Stomach (tissue), 9 donors: ENCODE data around the gene PRRG2. TPM values are rescaled to one million over a fixed set of nuclear protein-coding genes. Genes with fewer than 3 reads are reported as not detected.

Experiments used
- DNase-seq, 2 donors: peaks; one replicate each; pipeline versions ENCODE4 v3.0.0 to v3.0.0-alpha.2; 2013 to 2019
- H3K27ac ChIP-seq, 5 donors: fragments of 200-600 bp in 4 of 5; sonication (generic) in 4 of 5; one replicate each; pipeline ENCODE4 v1.5.1; 2013 to 2019; ENCODE audit warnings: mild to moderate bottlenecking in 1 of 5, moderate library complexity in 1 of 5
- H3K27me3 ChIP-seq, 3 donors: fragments of 200-600 bp; sonication (generic); one replicate each; pipeline ENCODE4 v1.5.1; 2017 to 2019; ENCODE audit warnings: mixed run types in 1 of 3
- H3K36me3 ChIP-seq, 4 donors: fragments of 200-600 bp; sonication (generic); 1 replicate in 3 of 4; 2 replicates in 1 of 4; pipeline ENCODE4 v1.5.1; 2016 to 2019
- H3K4me1 ChIP-seq, 4 donors: fragments of 200-600 bp; sonication (generic); one replicate each; pipeline ENCODE4 v1.5.1; 2016 to 2019
- H3K4me3 ChIP-seq, 4 donors: fragments of 200-600 bp; sonication (generic) in 3 of 4; one replicate each; pipeline ENCODE4 v1.5.1; 2016 to 2019; ENCODE audit warnings: mild to moderate bottlenecking in 1 of 4
- H3K9me3 ChIP-seq, 4 donors: fragments of 200-600 bp; sonication (generic); one replicate each; pipeline ENCODE4 v1.5.1; 2016 to 2019
- CTCF ChIP-seq, 7 experiments: fragments of 450-650 bp in 4 of 7; fragments of 200-600 bp in 3 of 7; sonication (generic) in 3 of 7; IDR thresholded peaks; one replicate each; pipeline ENCODE4 v1.5.1; 2016 to 2019; ENCODE audit warnings: antibody characterized with exemption in 7 of 7, control low read depth in 2 of 7, mild to moderate bottlenecking in 1 of 7
- EP300 ChIP-seq: sonication (generic); formaldehyde crosslinking; IDR thresholded peaks from one replicate; pipeline ENCODE4 v1.6.1; 2017; ENCODE audit warnings: antibody characterized with exemption
- POLR2A ChIP-seq, 4 donors: fragments of 450-650 bp; IDR thresholded peaks; one replicate each; pipeline ENCODE4 v1.6.1; 2016; ENCODE audit warnings: antibody characterized with exemption in 4 of 4, control low read depth in 2 of 4, mild to moderate bottlenecking in 1 of 4, moderate library complexity in 1 of 4
- POLR2AphosphoS5 ChIP-seq, 3 donors: sonication (generic); formaldehyde crosslinking; IDR thresholded peaks; one replicate each; pipeline ENCODE4 v1.6.1; 2016; ENCODE audit warnings: antibody characterized with exemption in 3 of 3
- WGBS, 5 donors: extraction: QIAGEN DNeasy Blood & Tissue Kit in 3 of 5; methylation state at CpG; one replicate each; pipeline versions ENCODE4 v1.1.5 to v1.1.7; 2013 to 2018; 5-methylcytosine and 5-hydroxymethylcytosine counted together
- intact Hi-C: fragments of 100-400 bp; cut with DNase I; formaldehyde crosslinking; loops from one replicate; pipeline ENCODE4 v1.15.1; 2023; ENCODE audit warnings: low total_unique reads
- polyA plus RNA-seq, 3 donors: library from polyadenylated mRNA; stranded (reverse); fragments of 200-250 nt; gene quantifications; one replicate each; pipeline ENCODE4 v1.2.3, GENCODE V29; 2013
- total RNA-seq, 5 donors: library from RNA; depleted of rRNA; stranded (reverse); fragments of >200 nt; gene quantifications; one replicate each; pipeline versions ENCODE4 v1.1.0 to v1.2.3, GENCODE V29; 2014 to 2016
- donor health status: healthy with polysubstance abuse.
- donor health status: Bipolar disorder and iron deficiency.
- donor health status: healthy.

Gene PRRG2
- total and polyA plus RNA-seq, 8 donors, result 5.9 to 14.7 (median 9.5) TPM; not detected in 2

DNA sequence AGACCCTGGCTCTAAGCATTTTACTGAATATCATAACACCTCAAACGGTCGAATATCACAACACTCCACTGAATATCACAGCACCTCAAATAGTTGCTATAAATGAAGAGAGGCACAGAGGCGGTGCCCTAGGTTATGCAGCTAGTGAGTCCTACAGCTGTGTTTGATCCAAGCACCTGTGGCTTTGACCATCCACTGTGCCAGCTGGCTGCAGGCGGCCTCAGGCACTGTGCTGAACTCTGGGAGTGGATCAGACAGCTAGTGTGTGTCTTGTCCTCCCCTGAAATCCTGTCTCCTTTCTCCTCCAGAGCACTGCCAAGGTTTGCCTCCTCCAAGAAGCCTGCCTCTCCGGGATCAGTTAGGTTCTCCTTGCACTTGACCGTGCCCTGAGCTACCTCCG, 8.1 kb upstream of the PRRG2 start:
- H3K9me3 ChIP-seq, result no peaks in the 10 kb centered on the region
- TF ChIP-seq POLR2AphosphoS5 (IDR thresholded peaks at IDR 0.05), result no peak
- no peak for TF ChIP-seq CTCF (IDR thresholded peaks at IDR 0.05)
- no peak for TF ChIP-seq EP300
- no peak for TF ChIP-seq POLR2A (IDR thresholded peaks at IDR 0.05)
- peaks cover 11 to 37% (median 34%) of the 10 kb centered on the region in 4 donors for H3K36me3 ChIP-seq
- no peak overlapping the region for H3K4me3 ChIP-seq
- intact Hi-C loops, result no loop called here
- no peak overlapping the region for H3K27ac ChIP-seq
- H3K4me1 ChIP-seq, result peaks cover 30 to 47% (median 39%) of the 10 kb centered on the region in 4 donors
- DNase-seq, result no peak
- H3K27me3 ChIP-seq, result no peaks in the 10 kb centered on the region
- WGBS, 5 donors, result 87 to 93% (median 90%) methylated on average over 7 of the region's 7 CpGs

DNA sequence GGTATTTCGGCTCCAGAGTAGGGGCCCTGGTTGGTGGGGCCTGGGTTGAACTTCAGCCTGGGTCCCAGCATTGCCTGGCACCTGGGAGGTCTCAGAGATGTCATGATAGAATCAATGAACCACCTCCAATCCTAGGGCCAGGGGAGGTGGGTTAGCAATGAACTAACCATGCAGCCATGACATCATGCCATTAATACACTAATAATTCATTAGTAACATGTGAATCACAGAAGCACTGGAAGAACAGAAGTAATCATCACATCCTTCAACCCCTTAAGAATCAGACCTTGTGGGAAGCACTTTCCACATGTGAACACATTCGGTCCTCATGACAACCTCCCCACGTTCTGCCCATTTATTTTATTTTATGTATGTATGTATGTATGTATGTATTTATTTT, 7.7 kb upstream of the PRRG2 start:
- no peak overlapping the region for H3K4me3 ChIP-seq

GRCh38 chr19:49574206-49574755, 6.8 kb upstream of the PRRG2 start:
- TF ChIP-seq POLR2A (IDR thresholded peaks at IDR 0.05), result no peak
- TF ChIP-seq EP300, result no peak
- no peak for TF ChIP-seq POLR2AphosphoS5 (IDR thresholded peaks at IDR 0.05)
- no peak for TF ChIP-seq CTCF (IDR thresholded peaks at IDR 0.05)
- Histone ChIP-seq H3K4me1 (peaks cover 21 to 48% (median 40%) of the 10 kb centered on the region in 4 donors), H3K36me3 (peaks cover 11 to 37% (median 34%) of the 10 kb centered on the region in 4 donors), H3K4me3 (no peak overlapping the region), H3K9me3 (no peaks in the 10 kb centered on the region), H3K27me3 (no peaks in the 10 kb centered on the region), H3K27ac (no peak overlapping the region)
- intact Hi-C loops, result no loop called here
- DNase-seq, result no peak
- 71 to 93% (median 90%) methylated on average over 2 of the region's 2 CpGs for WGBS, 5 donors

More for the DNA sequence above, 7.7 kb upstream of the PRRG2 start:
- no peak for DNase-seq
- TF ChIP-seq POLR2A (IDR thresholded peaks at IDR 0.05), result no peak
- no peak for TF ChIP-seq EP300
- TF ChIP-seq CTCF (IDR thresholded peaks at IDR 0.05), result no peak
- no peak for TF ChIP-seq POLR2AphosphoS5 (IDR thresholded peaks at IDR 0.05)
- intact Hi-C loops, result no loop called here
- Histone ChIP-seq H3K36me3 (peaks cover 11 to 37% (median 34%) of the 10 kb centered on the region in 4 donors), H3K4me1 (peaks cover 27 to 47% (median 39%) of the 10 kb centered on the region in 4 donors), H3K27me3 (no peaks in the 10 kb centered on the region), H3K27ac (no peak overlapping the region), H3K9me3 (no peaks in the 10 kb centered on the region)
- WGBS, 5 donors, result 81 to 93% (median 84%) methylated on average over 3 of the region's 3 CpGs

- Histone ChIP-seq H3K27me3 (no peaks in the 10 kb centered on the region), H3K27ac (no peak overlapping the region), H3K9me3 (no peaks in the 10 kb centered on the region), H3K4me1 (peaks cover 11 to 48% (median 29%) of the 10 kb centered on the region in 4 donors), H3K4me3 (peak overlapping the region in 2 of 4 donors; percentile 80 to 81), H3K36me3 (peaks cover 9 to 24% (median 24%) of the 10 kb centered on the region in 4 donors)
- DNase-seq, result no peak
- WGBS, 5 donors, result 49 to 63% (median 58%) methylated on average over 4 of the region's 4 CpGs
- no peak for TF ChIP-seq POLR2A (IDR thresholded peaks at IDR 0.05)
- no peak for TF ChIP-seq CTCF (IDR thresholded peaks at IDR 0.05)
- no peak for TF ChIP-seq EP300
- TF ChIP-seq POLR2AphosphoS5 (IDR thresholded peaks at IDR 0.05), result no peak
- intact Hi-C loops, result no loop called here
Observed at GRCh38 chr19:49579193-49579592, 1.9 kb upstream of the PRRG2 start.
